Activated CD8-positive, alpha-beta T cell treated with anti-CD3 and anti-CD28 coated beads for 36 hours (primary cell): ENCODE measurements around the gene EPHA6. TPM values are rescaled to one million over a fixed set of nuclear protein-coding genes. Genes with fewer than 3 reads are reported as not detected.
"Not testable (repeated sequence)": the region's sequence is repeated elsewhere in the genome, so short reads cannot be mapped to it uniquely, and the experiment has no call there.

Source experiments
- ATAC-seq: fragments of 200-7000 bp; cut with Tn5 transposase; one replicate; pipeline ENCODE4 v1.10.0; 2021; ENCODE audit warnings: mild to moderate bottlenecking, moderate library complexity
- CTCF ChIA-PET: fragments of 350-600 bp; sonication (Branson Sonifier 250); formaldehyde crosslinking; loops from one replicate; lab custom pipeline; 2021; ENCODE audit warnings: antibody characterized with exemption; lab: Charles Lee
- POLR2A ChIA-PET: fragments of 350-600 bp; sonication (Branson Sonifier 250); formaldehyde crosslinking; loops from one replicate; lab custom pipeline; 2021; ENCODE audit warnings: antibody characterized with exemption; lab: Charles Lee
- DNase-seq: peaks from one replicate; pipeline ENCODE4 v3.0.0-alpha.2; 2020
- H3K27ac Mint-ChIP-seq: one replicate; pipeline ENCODE4 v1.8.0; 2021; ENCODE audit warnings: mild to moderate bottlenecking, mixed read lengths
- H3K27me3 Mint-ChIP-seq: one replicate; pipeline ENCODE4 v1.8.0; 2021; ENCODE audit warnings: mixed read lengths
- H3K36me3 Mint-ChIP-seq: one replicate; pipeline ENCODE4 v1.8.0; 2021; ENCODE audit warnings: low read depth, mixed read lengths
- H3K4me1 Mint-ChIP-seq: one replicate; pipeline ENCODE4 v1.8.0; 2021; ENCODE audit warnings: low read depth, mixed read lengths
- H3K4me3 Mint-ChIP-seq: one replicate; pipeline ENCODE4 v1.8.0; 2021; ENCODE audit warnings: mild to moderate bottlenecking, moderate library complexity, mixed read lengths
- H3K9me3 Mint-ChIP-seq: one replicate; pipeline ENCODE4 v1.8.0; 2021; ENCODE audit warnings: mixed read lengths
- CTCF ChIP-seq: fragments of 200-600 bp; IDR thresholded peaks from one replicate; pipeline ENCODE4 v1.8.0; 2022; ENCODE audit warnings: antibody characterized with exemption, mild to moderate bottlenecking
- intact Hi-C: fragments of 100-400 bp; cut with micrococcal nuclease; formaldehyde crosslinking; loops from one replicate; pipeline ENCODE4 v1.10.0; 2022
- total RNA-seq, 2 experiments: library from RNA; stranded (reverse); gene quantifications; one replicate each; pipeline ENCODE4 v1.2.3, GENCODE V29; 2021

EPHA6 gene
- total RNA-seq, 2 experiments from 2014 or later: not detected

GRCh38 chr3:96970211-96970610, 155.8 kb downstream of the EPHA6 start:
- CTCF ChIA-PET: no interaction called here
- H3K9me3 Mint-ChIP-seq: no peaks in the 10 kb centered on the region
- ATAC-seq (no peak), DNase-seq (no peak)
- H3K4me3 Mint-ChIP-seq: no peak overlapping the region
- intact Hi-C loops: no loop called here
- H3K27ac Mint-ChIP-seq: no peak overlapping the region
- H3K36me3 Mint-ChIP-seq: no peaks in the 10 kb centered on the region
- H3K4me1 Mint-ChIP-seq: no peaks in the 10 kb centered on the region
- POLR2A ChIA-PET: no interaction called here
- H3K27me3 Mint-ChIP-seq: no peaks in the 10 kb centered on the region
- TF ChIP-seq CTCF: no peak

- intact Hi-C loops: no loop called here
- ChIA-PET CTCF (no interaction called here), POLR2A (no interaction called here)
- Mint-ChIP-seq H3K27me3 (no peaks in the 10 kb centered on the region), H3K4me1 (no peaks in the 10 kb centered on the region), H3K36me3 (no peaks in the 10 kb centered on the region), H3K27ac (no peak overlapping the region), H3K4me3 (no peak overlapping the region), H3K9me3 (no peaks in the 10 kb centered on the region)
- no peak for DNase-seq
- no peak for TF ChIP-seq CTCF
- ATAC-seq: no peak
These were observed 163.3 kb downstream of the EPHA6 start for GRCh38 chr3:96977671-96978070.

- DNase-seq, H3K9me3 Mint-ChIP-seq, H3K36me3 Mint-ChIP-seq, H3K4me1 Mint-ChIP-seq, H3K27ac Mint-ChIP-seq, H3K4me3 Mint-ChIP-seq, ATAC-seq, CTCF ChIA-PET, intact Hi-C loops, POLR2A ChIA-PET, H3K27me3 Mint-ChIP-seq: not testable (repeated sequence)
These were observed 169.3 kb downstream of the EPHA6 start for GRCh38 chr3:96983716-96984115.

GRCh38 chr3:96986241-96986640, 171.8 kb downstream of the EPHA6 start:
- H3K27me3 Mint-ChIP-seq: no peaks in the 10 kb centered on the region
- ChIA-PET POLR2A (no interaction called here), CTCF (no interaction called here)
- no peaks in the 10 kb centered on the region for H3K4me1 Mint-ChIP-seq
- TF ChIP-seq CTCF: no peak
- ATAC-seq: no peak
- H3K4me3 Mint-ChIP-seq: no peak overlapping the region
- no peak overlapping the region for H3K27ac Mint-ChIP-seq
- DNase-seq: no peak
- peaks cover 3% of the 10 kb centered on the region for H3K9me3 Mint-ChIP-seq
- H3K36me3 Mint-ChIP-seq: no peaks in the 10 kb centered on the region
- intact Hi-C loops: no loop called here

- H3K27ac Mint-ChIP-seq: no peak overlapping the region
- ATAC-seq (no peak), DNase-seq (no peak)
- intact Hi-C loops: no loop called here
- no peaks in the 10 kb centered on the region for H3K9me3 Mint-ChIP-seq
- H3K27me3 Mint-ChIP-seq: no peaks in the 10 kb centered on the region
- POLR2A ChIA-PET: no interaction called here
- H3K36me3 Mint-ChIP-seq: no peaks in the 10 kb centered on the region
- H3K4me1 Mint-ChIP-seq: no peaks in the 10 kb centered on the region
- no peak overlapping the region for H3K4me3 Mint-ChIP-seq
- CTCF ChIA-PET: no interaction called here
- no peak for TF ChIP-seq CTCF
These were observed 176.8 kb downstream of the EPHA6 start for GRCh38 chr3:96991231-96991630.

- H3K36me3 Mint-ChIP-seq: no peaks in the 10 kb centered on the region
- no peak for TF ChIP-seq CTCF
- no peak overlapping the region for H3K4me3 Mint-ChIP-seq
- ChIA-PET POLR2A (no interaction called here), CTCF (no interaction called here)
- no peak for ATAC-seq
- no peaks in the 10 kb centered on the region for H3K4me1 Mint-ChIP-seq
- intact Hi-C loops: no loop called here
- no peaks in the 10 kb centered on the region for H3K27me3 Mint-ChIP-seq
- no peaks in the 10 kb centered on the region for H3K9me3 Mint-ChIP-seq
- no peak for DNase-seq
- H3K27ac Mint-ChIP-seq: no peak overlapping the region
These were observed 177.5 kb downstream of the EPHA6 start for GRCh38 chr3:96991800-96992365.
